Measurements from ENCODE around the gene PRKG1.

Gene PRKG1

GRCh38 chr10:52276986-52277385 is 1202.7 kb downstream of the PRKG1 start:
- FAIRE-seq = no peak
- TF ChIP-seq POLR2A (IDR thresholded peaks at IDR 0.05; ENCODE audit: low read depth, low read length) = no peak
- no peak for TF ChIP-seq TAF1 (IDR thresholded peaks at IDR 0.05; ENCODE audit: borderline replicate concordance, low read depth, low read length)
- TF ChIP-seq POLR2AphosphoS5 (IDR thresholded peaks at IDR 0.05; ENCODE audit: low read depth, low read length) = no peak
- DNase-seq (ENCODE audit: insufficient read length) = no peak

DNA sequence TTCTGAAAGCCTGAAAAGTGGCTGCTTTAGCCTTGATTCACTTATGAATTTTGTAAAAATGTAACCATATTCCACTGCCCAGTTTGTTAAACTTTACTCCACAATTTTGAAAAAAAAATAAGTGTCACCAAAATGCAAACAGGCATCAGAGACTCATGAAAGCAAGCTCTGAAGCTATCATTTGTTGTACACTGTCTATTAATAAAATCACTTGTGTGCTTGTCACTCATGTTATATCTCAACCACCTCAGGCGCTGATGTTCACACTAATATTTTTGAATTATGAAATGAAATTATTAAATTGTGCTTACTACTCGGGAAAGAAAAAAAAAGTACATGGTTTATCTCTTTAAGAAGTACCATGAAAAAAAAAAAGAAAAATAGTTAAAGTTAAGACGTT is 1205.3 kb downstream of the PRKG1 start:
- FAIRE-seq (no peak), DNase-seq (ENCODE audit: insufficient read length) (no peak)
- TF ChIP-seq TAF1 (IDR thresholded peaks at IDR 0.05; ENCODE audit: borderline replicate concordance, low read depth, low read length) = no peak
- no peak for TF ChIP-seq POLR2A (IDR thresholded peaks at IDR 0.05; ENCODE audit: low read depth, low read length)
- TF ChIP-seq POLR2AphosphoS5 (IDR thresholded peaks at IDR 0.05; ENCODE audit: low read depth, low read length) = no peak

GRCh38 chr10:52280051-52280450 is 1205.8 kb downstream of the PRKG1 start:
- DNase-seq (ENCODE audit: insufficient read length) (no peak), FAIRE-seq (no peak)
- TF ChIP-seq POLR2AphosphoS5 (IDR thresholded peaks at IDR 0.05; ENCODE audit: low read depth, low read length) (no peak), TAF1 (IDR thresholded peaks at IDR 0.05; ENCODE audit: borderline replicate concordance, low read depth, low read length) (no peak), POLR2A (IDR thresholded peaks at IDR 0.05; ENCODE audit: low read depth, low read length) (no peak)

- FAIRE-seq = no peak
These were observed 1208.9 kb downstream of the PRKG1 start for GRCh38 chr10:52283174-52283573.

DNA sequence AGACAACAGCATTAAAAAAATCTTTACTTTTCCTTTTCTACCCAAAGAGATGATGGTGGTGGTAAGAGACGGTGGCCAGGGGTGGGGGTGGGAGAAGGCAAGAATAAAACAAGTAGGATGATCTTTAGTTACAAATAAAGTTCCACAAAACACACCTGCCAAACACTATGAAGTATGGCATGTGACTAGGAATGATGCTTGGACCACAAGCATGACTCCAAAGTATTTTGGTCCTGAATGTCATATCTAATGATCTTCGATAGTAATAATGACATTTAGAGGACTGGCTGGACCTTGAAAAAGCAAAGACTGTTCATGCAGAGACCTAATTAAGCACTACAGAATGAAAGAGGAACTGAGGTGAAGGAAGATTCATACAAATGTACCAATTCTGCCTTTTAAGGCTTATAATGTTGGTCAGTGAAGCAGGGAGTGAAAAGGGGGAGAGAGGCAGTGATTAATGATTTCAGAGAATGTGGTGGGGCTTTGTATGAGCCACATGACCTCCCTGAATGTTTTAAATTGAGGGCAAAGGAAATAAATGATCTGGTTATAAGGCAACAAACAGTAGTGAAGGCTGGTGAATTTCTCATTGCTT is 1210.2 kb downstream of the PRKG1 start:
- no peak for DNase-seq (ENCODE audit: insufficient read length)
- no peak for FAIRE-seq
- TF ChIP-seq TAF1 (IDR thresholded peaks at IDR 0.05; ENCODE audit: borderline replicate concordance, low read depth, low read length) = no peak
- no peak for TF ChIP-seq POLR2AphosphoS5 (IDR thresholded peaks at IDR 0.05; ENCODE audit: low read depth, low read length)
- TF ChIP-seq POLR2A (IDR thresholded peaks at IDR 0.05; ENCODE audit: low read depth, low read length) = no peak

More at GRCh38 chr10:52283174-52283573, 1208.9 kb downstream of the PRKG1 start:
- TF ChIP-seq POLR2AphosphoS5 (IDR thresholded peaks at IDR 0.05; ENCODE audit: low read depth, low read length) (no peak), TAF1 (IDR thresholded peaks at IDR 0.05; ENCODE audit: borderline replicate concordance, low read depth, low read length) (no peak), POLR2A (IDR thresholded peaks at IDR 0.05; ENCODE audit: low read depth, low read length) (no peak)
- DNase-seq (ENCODE audit: insufficient read length) = no peak

DNA sequence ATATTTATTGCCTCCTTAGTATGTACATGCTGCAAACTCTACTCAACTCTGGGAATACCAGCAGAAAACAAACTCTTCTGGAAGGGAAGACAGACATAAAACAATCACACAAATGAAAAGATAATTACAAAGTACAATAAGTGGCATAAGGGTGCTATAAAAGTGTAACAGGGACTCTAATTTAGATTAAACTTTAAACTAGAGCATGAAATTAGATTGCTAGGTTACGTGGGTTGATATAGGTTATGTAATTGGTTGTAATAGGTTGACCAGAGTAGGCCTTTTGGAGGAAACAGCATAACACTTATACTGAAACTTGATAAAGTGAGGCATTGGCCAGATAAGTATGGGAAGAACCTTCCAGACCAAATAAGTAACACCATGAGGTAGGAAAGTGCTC is 1213.6 kb downstream of the PRKG1 start:
- DNase-seq (ENCODE audit: insufficient read length) = no peak
- no peak for FAIRE-seq
- no peak for TF ChIP-seq POLR2A (IDR thresholded peaks at IDR 0.05; ENCODE audit: low read depth, low read length)
- TF ChIP-seq POLR2AphosphoS5 (IDR thresholded peaks at IDR 0.05; ENCODE audit: low read depth, low read length) = no peak
- no peak for TF ChIP-seq TAF1 (IDR thresholded peaks at IDR 0.05; ENCODE audit: borderline replicate concordance, low read depth, low read length)

DNA sequence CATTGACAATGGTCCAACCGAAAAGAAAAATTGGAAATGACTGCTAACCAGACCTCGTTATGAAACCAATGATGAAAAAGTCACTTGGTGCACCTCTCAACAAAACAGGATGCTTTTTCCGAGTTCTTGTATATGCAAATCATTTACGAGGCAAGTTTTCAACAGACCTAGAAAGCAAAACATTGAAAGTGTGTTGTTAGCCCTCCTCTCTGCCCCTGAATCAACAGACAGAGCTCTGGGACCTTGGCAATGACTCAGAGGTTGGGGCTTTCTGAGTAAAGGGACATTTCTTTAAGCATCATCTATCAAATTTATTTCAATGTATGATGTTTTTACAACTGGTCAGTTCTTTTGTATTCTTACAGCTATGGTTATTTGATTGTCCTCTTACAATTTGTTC is 1223.5 kb downstream of the PRKG1 start:
- DNase-seq (ENCODE audit: insufficient read length) (no peak), FAIRE-seq (no peak)
- TF ChIP-seq TAF1 (IDR thresholded peaks at IDR 0.05; ENCODE audit: borderline replicate concordance, low read depth, low read length) = no peak
- no peak for TF ChIP-seq POLR2AphosphoS5 (IDR thresholded peaks at IDR 0.05; ENCODE audit: low read depth, low read length)

DNA sequence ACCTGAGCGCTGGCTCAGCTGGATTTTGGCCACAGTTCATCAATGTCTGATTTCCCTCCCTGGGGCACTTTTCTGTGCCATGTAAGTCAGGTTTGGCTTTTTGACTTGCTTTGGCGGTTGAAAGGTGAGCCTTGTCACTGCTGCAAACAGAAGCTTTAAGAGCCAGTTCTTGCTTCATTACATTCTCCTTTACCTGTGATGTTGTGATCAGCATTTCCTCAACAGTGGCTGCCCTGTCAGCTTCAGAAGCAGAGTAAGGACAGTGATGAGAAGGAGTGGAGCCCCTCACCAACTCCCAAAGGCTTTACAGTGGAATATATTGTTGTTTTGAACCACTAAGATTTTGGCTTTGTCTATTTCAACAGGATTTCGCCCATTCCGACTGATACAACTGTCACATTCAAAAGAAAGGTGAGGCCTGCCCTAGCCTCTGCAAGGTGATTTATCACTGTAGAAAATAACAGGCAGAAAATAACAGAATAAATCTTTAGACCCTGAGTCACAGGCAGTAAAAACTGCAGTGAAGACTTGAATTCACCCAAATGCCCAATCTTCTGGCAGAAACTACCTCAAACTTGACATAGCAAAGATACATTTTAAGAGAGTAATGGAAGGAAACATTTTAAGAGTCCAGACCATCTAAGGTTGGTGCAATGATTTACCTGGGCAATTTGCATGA is 1226.5 kb downstream of the PRKG1 start:
- no peak for TF ChIP-seq TAF1 (IDR thresholded peaks at IDR 0.05; ENCODE audit: borderline replicate concordance, low read depth, low read length)
- FAIRE-seq (no peak), DNase-seq (ENCODE audit: insufficient read length) (no peak)

DNA sequence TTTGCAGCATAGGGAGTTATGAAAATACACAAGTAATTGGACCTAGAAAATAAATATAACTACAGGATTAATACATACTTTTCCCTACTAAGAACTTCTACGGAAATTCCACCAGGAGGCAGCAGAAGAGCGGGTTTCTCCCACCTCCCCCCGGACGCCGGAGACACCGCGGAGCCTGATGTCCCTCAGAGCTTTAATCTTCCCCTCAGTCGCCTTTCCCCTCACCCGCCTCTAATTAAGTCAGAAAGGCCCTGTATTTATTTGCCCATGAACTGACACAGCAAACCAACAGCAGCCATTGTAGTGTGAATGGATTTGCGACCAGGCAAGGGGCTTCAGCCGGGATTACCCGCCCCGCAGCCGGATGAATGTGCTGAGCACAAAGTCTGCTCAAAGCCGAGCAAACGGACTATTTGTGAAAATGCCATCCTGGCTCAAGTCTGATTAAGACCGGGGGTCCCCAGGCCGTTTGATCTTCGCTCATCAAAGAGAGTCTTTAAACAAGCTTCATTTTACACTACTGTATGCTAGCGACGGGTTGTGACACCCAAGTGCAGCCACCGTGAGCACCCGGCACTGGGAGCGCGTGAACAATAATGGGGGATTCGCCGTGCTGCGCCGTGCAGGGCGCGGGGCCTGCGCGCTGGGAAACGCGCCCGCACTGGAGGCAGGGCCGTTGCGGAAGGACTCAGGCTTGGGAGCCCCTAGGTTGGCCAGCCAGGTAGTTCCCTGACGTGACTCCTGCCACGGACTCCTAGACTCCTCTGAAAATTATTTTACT is 1234.2 kb downstream of the PRKG1 start:
- FAIRE-seq (no peak), DNase-seq (ENCODE audit: insufficient read length) (no peak)
- TF ChIP-seq TAF1 (IDR thresholded peaks at IDR 0.05; ENCODE audit: borderline replicate concordance, low read depth, low read length) (no peak), POLR2AphosphoS5 (IDR thresholded peaks at IDR 0.05; ENCODE audit: low read depth, low read length) (no peak), POLR2A (IDR thresholded peaks at IDR 0.05; ENCODE audit: low read depth, low read length) (no peak)

DNA sequence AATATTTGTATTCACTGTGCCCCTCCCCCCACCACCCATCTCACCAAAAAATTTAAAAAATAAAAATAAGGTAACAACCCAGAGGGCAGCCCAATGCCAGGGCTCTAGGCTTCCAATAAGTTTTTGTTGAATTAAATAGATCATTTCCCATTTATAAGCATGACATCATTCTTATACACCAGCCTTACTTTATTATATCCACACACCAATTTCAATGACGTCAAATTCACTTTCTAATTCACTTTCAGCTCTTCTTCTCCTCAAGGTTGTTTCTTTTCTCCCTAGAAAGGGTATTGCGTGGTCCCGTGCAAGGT is 1238.6 kb downstream of the PRKG1 start:
- TF ChIP-seq POLR2A (IDR thresholded peaks at IDR 0.05; ENCODE audit: low read depth, low read length) (no peak), POLR2AphosphoS5 (IDR thresholded peaks at IDR 0.05; ENCODE audit: low read depth, low read length) (no peak), TAF1 (IDR thresholded peaks at IDR 0.05; ENCODE audit: borderline replicate concordance, low read depth, low read length) (no peak)
- DNase-seq (ENCODE audit: insufficient read length) (no peak), FAIRE-seq (no peak)

- DNase-seq (ENCODE audit: insufficient read length) (no peak), FAIRE-seq (no peak)
- TF ChIP-seq TAF1 (IDR thresholded peaks at IDR 0.05; ENCODE audit: borderline replicate concordance, low read depth, low read length) (no peak), POLR2A (IDR thresholded peaks at IDR 0.05; ENCODE audit: low read depth, low read length) (no peak), POLR2AphosphoS5 (IDR thresholded peaks at IDR 0.05; ENCODE audit: low read depth, low read length) (no peak)
These were observed 1239.1 kb downstream of the PRKG1 start for GRCh38 chr10:52313256-52313932.
